ENCODE results near the gene PARD3B. TPM values are rescaled to one million over a fixed set of nuclear protein-coding genes. Genes with fewer than 3 reads are reported as not detected.

Gene PARD3B
- total and polyA plus RNA-seq, 7 donors, result 0.42 to 6.0 (median 4.8) TPM

GRCh38 chr2:204947405-204947804 lies 402.1 kb downstream of the PARD3B start:
- no peak for TF ChIP-seq CTCF (IDR thresholded peaks at IDR 0.05)
- no peak overlapping the region for H3K4me3 ChIP-seq
- H3K9me3 ChIP-seq, result peaks cover 11% of the 10 kb centered on the region
- H3K27ac ChIP-seq, result no peak overlapping the region
- H3K4me1 ChIP-seq, result no peaks in the 10 kb centered on the region
- intact Hi-C loops (cut with DNase I), result no loop called here
- ATAC-seq (no peak), DNase-seq (no peak)
- no peaks in the 10 kb centered on the region for H3K27me3 ChIP-seq (ENCODE audit: insufficient read depth in 3 of 3, low read length in 2 of 3)
- H3K36me3 ChIP-seq (ENCODE audit: insufficient read depth in 1 of 2, low read depth in 1 of 2), result no peaks in the 10 kb centered on the region
- WGBS, 3 donors, result 53 to 71% (median 64%) methylated on average over 1 of the region's 1 CpG

DNA sequence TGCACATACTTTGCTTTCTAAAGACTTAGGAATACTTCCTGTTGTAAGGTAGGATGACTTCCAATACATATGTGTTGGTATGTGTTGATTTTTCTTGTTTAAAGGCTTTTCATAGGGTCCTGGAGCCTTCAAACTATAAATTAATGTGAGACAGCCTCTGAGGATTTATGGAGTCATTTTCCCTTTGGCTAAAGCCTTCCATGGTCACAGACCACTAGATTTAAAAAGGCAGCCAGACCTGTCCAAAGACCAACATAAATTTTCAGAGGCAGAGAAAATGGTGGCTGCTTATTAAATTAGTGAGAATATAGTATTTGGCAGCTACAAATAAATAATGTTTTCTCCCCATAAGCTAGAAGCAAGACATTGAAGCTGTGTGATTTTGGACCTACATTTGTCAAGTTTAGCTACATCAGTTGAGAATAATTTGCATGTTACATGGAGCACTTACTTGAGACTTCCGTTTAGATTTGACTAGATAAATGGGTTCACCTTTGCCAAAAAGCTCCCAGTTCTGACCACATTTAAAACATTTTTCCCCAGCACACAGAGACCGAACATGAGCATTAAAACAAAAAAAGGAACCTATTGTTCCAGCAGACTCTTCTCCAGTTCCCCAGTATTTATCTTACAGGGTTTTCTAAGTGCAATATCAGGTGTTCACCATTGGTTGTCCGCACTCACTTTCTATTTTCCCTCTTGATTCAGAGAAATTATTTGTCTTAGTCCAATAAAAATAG lies 402.9 kb downstream of the PARD3B start:
- H3K27ac ChIP-seq, result no peak overlapping the region
- H3K36me3 ChIP-seq (ENCODE audit: insufficient read depth in 1 of 2, low read depth in 1 of 2), result no peaks in the 10 kb centered on the region
- H3K27me3 ChIP-seq (ENCODE audit: insufficient read depth in 3 of 3, low read length in 2 of 3), result no peaks in the 10 kb centered on the region
- peaks cover 11% of the 10 kb centered on the region for H3K9me3 ChIP-seq
- no peaks in the 10 kb centered on the region for H3K4me1 ChIP-seq
- DNase-seq (no peak), ATAC-seq (no peak)
- intact Hi-C loops (cut with DNase I), result no loop called here
- TF ChIP-seq CTCF (IDR thresholded peaks at IDR 0.05), result no peak
- 79 to 88% (median 79%) methylated on average over 3 of the region's 3 CpGs for WGBS, 3 donors
- no peak overlapping the region for H3K4me3 ChIP-seq

- H3K36me3 ChIP-seq (ENCODE audit: insufficient read depth in 1 of 2, low read depth in 1 of 2), result no peaks in the 10 kb centered on the region
- intact Hi-C loops (cut with DNase I), result no loop called here
- H3K4me1 ChIP-seq, result no peaks in the 10 kb centered on the region
- DNase-seq (no peak), ATAC-seq (no peak)
- peaks cover 11% of the 10 kb centered on the region for H3K9me3 ChIP-seq
- H3K27ac ChIP-seq, result no peak overlapping the region
- WGBS, 3 donors, result 89 to 97% (median 97%) methylated on average over 1 of the region's 1 CpG
- no peak for TF ChIP-seq CTCF (IDR thresholded peaks at IDR 0.05)
- H3K27me3 ChIP-seq (ENCODE audit: insufficient read depth in 3 of 3, low read length in 2 of 3), result no peaks in the 10 kb centered on the region
- H3K4me3 ChIP-seq, result no peak overlapping the region
Observed at GRCh38 chr2:204948822-204949221, 403.5 kb downstream of the PARD3B start.

- 98 to 100% (median 98%) methylated on average over 2 of the region's 2 CpGs for WGBS, 3 donors
Observed at GRCh38 chr2:204950695-204951346, 405.5 kb downstream of the PARD3B start.

More at GRCh38 chr2:204950695-204951346, 405.5 kb downstream of the PARD3B start:
- H3K9me3 ChIP-seq, result no peaks in the 10 kb centered on the region
- H3K27ac ChIP-seq, result no peak overlapping the region
- no peak for TF ChIP-seq CTCF (IDR thresholded peaks at IDR 0.05)
- no peak overlapping the region for H3K4me3 ChIP-seq
- intact Hi-C loops (cut with DNase I), result no loop called here
- H3K4me1 ChIP-seq, result no peaks in the 10 kb centered on the region
- no peak for DNase-seq
- no peaks in the 10 kb centered on the region for H3K27me3 ChIP-seq (ENCODE audit: insufficient read depth in 3 of 3, low read length in 2 of 3)
- H3K36me3 ChIP-seq (ENCODE audit: insufficient read depth in 1 of 2, low read depth in 1 of 2), result no peaks in the 10 kb centered on the region
- ATAC-seq, result no peak
